ENCODE results near the gene IST1. TPM values are rescaled to one million over a fixed set of nuclear protein-coding genes. Genes with fewer than 3 reads are reported as not detected.

The IST1 gene
- total and polyA plus RNA-seq, 4 donors: 33.8 to 95.3 (median 53.5) TPM

GRCh38 chr16:71916397-71916920, 21.1 kb downstream of the IST1 start:
- H3K4me1 ChIP-seq (ENCODE audit: control insufficient read depth in 4 of 4, insufficient read depth in 4 of 4, low read length in 3 of 4): peaks cover 5 to 29% (median 17%) of the 10 kb centered on the region in 4 donors
- H3K27ac ChIP-seq (ENCODE audit: low read depth in 1 of 2, low read length in 2 of 2): no peak overlapping the region
- peaks cover 0 to 45% (median 40%) of the 10 kb centered on the region in 4 donors for H3K36me3 ChIP-seq (ENCODE audit: control insufficient read depth in 4 of 4, insufficient read depth in 3 of 4, low read depth in 1 of 4, low read length in 3 of 4)
- no peak for DNase-seq (ENCODE audit: low spot score)
- TF ChIP-seq HNF4G (IDR thresholded peaks at IDR 0.05): no peak
- TF ChIP-seq RXRA (IDR thresholded peaks at IDR 0.05): peak in 1 of 2 donors; percentile 6
- WGBS: 87% methylated on average over 11 of the region's 11 CpGs
- H3K9ac ChIP-seq (ENCODE audit: low read depth in 1 of 2, low read length in 2 of 2): no peak overlapping the region
- H3K4me3 ChIP-seq (ENCODE audit: low read depth in 1 of 3, low read length in 3 of 3): no peak overlapping the region
- H3K9me3 ChIP-seq (ENCODE audit: control insufficient read depth in 4 of 4, low read length in 3 of 4): no peaks in the 10 kb centered on the region
- no peaks in the 10 kb centered on the region for H3K27me3 ChIP-seq (ENCODE audit: control insufficient read depth in 4 of 4, insufficient read depth in 4 of 4, low read length in 3 of 4)

- WGBS: 91% methylated on average over 6 of the region's 6 CpGs
- DNase-seq (ENCODE audit: low spot score): no peak
- Histone ChIP-seq H3K4me1 (ENCODE audit: control insufficient read depth in 4 of 4, insufficient read depth in 4 of 4, low read length in 3 of 4) (peaks cover 2 to 22% (median 13%) of the 10 kb centered on the region in 4 donors), H3K4me3 (ENCODE audit: low read depth in 1 of 3, low read length in 3 of 3) (no peak overlapping the region), H3K9me3 (ENCODE audit: control insufficient read depth in 4 of 4, low read length in 3 of 4) (no peaks in the 10 kb centered on the region), H3K27ac (ENCODE audit: low read depth in 1 of 2, low read length in 2 of 2) (no peak overlapping the region), H3K9ac (ENCODE audit: low read depth in 1 of 2, low read length in 2 of 2) (no peak overlapping the region), H3K27me3 (ENCODE audit: control insufficient read depth in 4 of 4, insufficient read depth in 4 of 4, low read length in 3 of 4) (no peaks in the 10 kb centered on the region), H3K36me3 (ENCODE audit: control insufficient read depth in 4 of 4, insufficient read depth in 3 of 4, low read depth in 1 of 4, low read length in 3 of 4) (peaks cover 7 to 57% (median 53%) of the 10 kb centered on the region in 4 donors)
- TF ChIP-seq JUND (IDR thresholded peaks at IDR 0.05) (no peak), REST (IDR thresholded peaks at IDR 0.05) (no peak), FOXA2 (IDR thresholded peaks at IDR 0.05) (no peak), TAF1 (conservative IDR thresholded peaks at IDR 0.05) (no peak), GABPA (IDR thresholded peaks at IDR 0.05 in 1 of 2, conservative IDR thresholded peaks at IDR 0.05 in 1 of 2) (no peak), CTCF (IDR thresholded peaks at IDR 0.05; ENCODE audit: low read depth, low read length, missing input control) (no peak), FOXA1 (IDR thresholded peaks at IDR 0.05) (no peak), YY1 (IDR thresholded peaks at IDR 0.05) (no peak), HNF4G (IDR thresholded peaks at IDR 0.05) (no peak), RAD21 (IDR thresholded peaks at IDR 0.05) (no peak), ZBTB33 (IDR thresholded peaks at IDR 0.05) (no peak)
These were observed 22.6 kb downstream of the IST1 start for GRCh38 chr16:71917900-71918299.
